ENCODE data around the gene MBNL2. TPM values are rescaled to one million over a fixed set of nuclear protein-coding genes. Genes with fewer than 3 reads are reported as not detected.
A peak's percentile ranks its signal among the peaks of the same experiment; 100 is the strongest.

Gene MBNL2
- total RNA-seq, 2 donors from 2014 or later: 13.4 to 27.2 TPM

GRCh38 chr13:97288486-97288900, 66.4 kb downstream of the MBNL2 start:
- H3K4me1 Mint-ChIP-seq: peaks cover 26% of the 10 kb centered on the region
- no peak overlapping the region for H3K27ac Mint-ChIP-seq
- no peaks in the 10 kb centered on the region for H3K27me3 Mint-ChIP-seq
- H3K4me3 Mint-ChIP-seq: no peak overlapping the region
- H3K36me3 Mint-ChIP-seq (ENCODE audit: low read depth): peaks cover 6% of the 10 kb centered on the region
- ATAC-seq (replicated peaks): no peak
- no peaks in the 10 kb centered on the region for H3K9me3 Mint-ChIP-seq

GRCh38 chr13:97289514-97290298, 67.6 kb downstream of the MBNL2 start:
- no peak for ATAC-seq (replicated peaks)
- H3K9me3 Mint-ChIP-seq: no peaks in the 10 kb centered on the region
- H3K27me3 Mint-ChIP-seq: no peaks in the 10 kb centered on the region
- peaks cover 6% of the 10 kb centered on the region for H3K36me3 Mint-ChIP-seq (ENCODE audit: low read depth)
- peak overlapping the region; percentile 82 for H3K27ac Mint-ChIP-seq
- peaks cover 35% of the 10 kb centered on the region for H3K4me1 Mint-ChIP-seq
- H3K4me3 Mint-ChIP-seq: peak overlapping the region; percentile 67

GRCh38 chr13:97295283-97296182, 73.4 kb downstream of the MBNL2 start:
- Mint-ChIP-seq H3K27ac (peak overlapping the region; percentile 40), H3K27me3 (no peaks in the 10 kb centered on the region), H3K9me3 (no peaks in the 10 kb centered on the region), H3K36me3 (ENCODE audit: low read depth) (peaks cover 12% of the 10 kb centered on the region), H3K4me1 (peaks cover 38% of the 10 kb centered on the region), H3K4me3 (no peak overlapping the region)
- no peak for ATAC-seq (replicated peaks)

- H3K27ac Mint-ChIP-seq: peak overlapping the region; percentile 59
- ATAC-seq (replicated peaks): no peak
Observed at GRCh38 chr13:97296740-97297139, 74.6 kb downstream of the MBNL2 start.

GRCh38 chr13:97298816-97299215, 76.7 kb downstream of the MBNL2 start:
- no peak overlapping the region for H3K4me3 Mint-ChIP-seq
- no peak overlapping the region for H3K27ac Mint-ChIP-seq
- no peaks in the 10 kb centered on the region for H3K27me3 Mint-ChIP-seq
- no peak for ATAC-seq (replicated peaks)
- peaks cover 6% of the 10 kb centered on the region for H3K36me3 Mint-ChIP-seq (ENCODE audit: low read depth)
- H3K4me1 Mint-ChIP-seq: peaks cover 30% of the 10 kb centered on the region
- H3K9me3 Mint-ChIP-seq: no peaks in the 10 kb centered on the region

More at GRCh38 chr13:97296740-97297139, 74.6 kb downstream of the MBNL2 start:
- Mint-ChIP-seq H3K36me3 (ENCODE audit: low read depth) (peaks cover 6% of the 10 kb centered on the region), H3K9me3 (no peaks in the 10 kb centered on the region), H3K27me3 (no peaks in the 10 kb centered on the region), H3K4me3 (no peak overlapping the region), H3K4me1 (peaks cover 31% of the 10 kb centered on the region)

- Mint-ChIP-seq H3K4me3 (no peak overlapping the region), H3K4me1 (peaks cover 15% of the 10 kb centered on the region), H3K9me3 (no peaks in the 10 kb centered on the region), H3K36me3 (ENCODE audit: low read depth) (peaks cover 6% of the 10 kb centered on the region), H3K27me3 (no peaks in the 10 kb centered on the region), H3K27ac (no peak overlapping the region)
- ATAC-seq (replicated peaks): no peak
Observed at GRCh38 chr13:97300871-97301270, 78.7 kb downstream of the MBNL2 start.

- H3K4me1 Mint-ChIP-seq: peaks cover 15% of the 10 kb centered on the region
- no peaks in the 10 kb centered on the region for H3K27me3 Mint-ChIP-seq
- H3K36me3 Mint-ChIP-seq (ENCODE audit: low read depth): peaks cover 12% of the 10 kb centered on the region
- no peak for ATAC-seq (replicated peaks)
- no peak overlapping the region for H3K4me3 Mint-ChIP-seq
- no peaks in the 10 kb centered on the region for H3K9me3 Mint-ChIP-seq
- no peak overlapping the region for H3K27ac Mint-ChIP-seq
Observed at GRCh38 chr13:97301382-97302095, 79.4 kb downstream of the MBNL2 start.

- no peak for ATAC-seq (replicated peaks)
- Mint-ChIP-seq H3K27me3 (no peaks in the 10 kb centered on the region), H3K9me3 (no peaks in the 10 kb centered on the region), H3K36me3 (ENCODE audit: low read depth) (peaks cover 7% of the 10 kb centered on the region), H3K4me3 (no peak overlapping the region), H3K27ac (no peak overlapping the region), H3K4me1 (peaks cover 10% of the 10 kb centered on the region)
Observed at GRCh38 chr13:97302611-97303010, 80.5 kb downstream of the MBNL2 start.

- Mint-ChIP-seq H3K36me3 (ENCODE audit: low read depth) (peaks cover 5% of the 10 kb centered on the region), H3K27ac (no peak overlapping the region), H3K27me3 (no peaks in the 10 kb centered on the region), H3K9me3 (no peaks in the 10 kb centered on the region), H3K4me1 (peaks cover 10% of the 10 kb centered on the region), H3K4me3 (no peak overlapping the region)
- no peak for ATAC-seq (replicated peaks)
Observed at GRCh38 chr13:97306106-97306505, 84.0 kb downstream of the MBNL2 start.

GRCh38 chr13:97306645-97307044, 84.5 kb downstream of the MBNL2 start:
- ATAC-seq (replicated peaks): no peak
- H3K27me3 Mint-ChIP-seq: no peaks in the 10 kb centered on the region
- H3K4me3 Mint-ChIP-seq: no peak overlapping the region

GRCh38 chr13:97307118-97307881, 85.2 kb downstream of the MBNL2 start:
- Mint-ChIP-seq H3K4me3 (no peak overlapping the region), H3K36me3 (ENCODE audit: low read depth) (peaks cover 5% of the 10 kb centered on the region), H3K27ac (no peak overlapping the region), H3K4me1 (peaks cover 15% of the 10 kb centered on the region), H3K9me3 (no peaks in the 10 kb centered on the region), H3K27me3 (no peaks in the 10 kb centered on the region)
- ATAC-seq (replicated peaks): no peak

More at GRCh38 chr13:97306645-97307044, 84.5 kb downstream of the MBNL2 start:
- peaks cover 5% of the 10 kb centered on the region for H3K36me3 Mint-ChIP-seq (ENCODE audit: low read depth)
- no peaks in the 10 kb centered on the region for H3K9me3 Mint-ChIP-seq
- H3K27ac Mint-ChIP-seq: no peak overlapping the region
- peaks cover 11% of the 10 kb centered on the region for H3K4me1 Mint-ChIP-seq

- peak overlapping the region; percentile 5 for H3K27ac Mint-ChIP-seq
- no peak overlapping the region for H3K4me3 Mint-ChIP-seq
- H3K4me1 Mint-ChIP-seq: peaks cover 15% of the 10 kb centered on the region
- peaks cover 5% of the 10 kb centered on the region for H3K36me3 Mint-ChIP-seq (ENCODE audit: low read depth)
- ATAC-seq (replicated peaks): no peak
- H3K9me3 Mint-ChIP-seq: no peaks in the 10 kb centered on the region
- H3K27me3 Mint-ChIP-seq: no peaks in the 10 kb centered on the region
Observed at GRCh38 chr13:97307882-97308624, 85.9 kb downstream of the MBNL2 start.

GRCh38 chr13:97308735-97309429, 86.7 kb downstream of the MBNL2 start:
- H3K9me3 Mint-ChIP-seq: no peaks in the 10 kb centered on the region
- peaks cover 5% of the 10 kb centered on the region for H3K36me3 Mint-ChIP-seq (ENCODE audit: low read depth)
- peak overlapping the region; percentile 5 for H3K27ac Mint-ChIP-seq
- H3K4me3 Mint-ChIP-seq: no peak overlapping the region
- peaks cover 15% of the 10 kb centered on the region for H3K4me1 Mint-ChIP-seq
- H3K27me3 Mint-ChIP-seq: no peaks in the 10 kb centered on the region
- ATAC-seq (replicated peaks): peak; percentile 48
